SK-N-SH (cell line): Measurements from ENCODE around the gene RHOBTB3. TPM values are rescaled to one million over a fixed set of nuclear protein-coding genes. Genes with fewer than 3 reads are reported as not detected.

Experiments used
- CTCF ChIA-PET: fragments of 300-600, 350-600 bp; formaldehyde crosslinking; extraction: SDS; loops from one replicate; lab custom pipeline; 2021; lab: Yijun Ruan, JAX
- POLR2A ChIA-PET: fragments of 350-600 bp; sonication (Branson Sonifier 250); formaldehyde crosslinking; extraction: SDS; loops from one replicate; lab custom pipeline; 2020; ENCODE audit warnings: antibody characterized with exemption, inconsistent platforms; lab: Yijun Ruan, JAX
- DNase-seq: peaks from one replicate; pipeline ENCODE4 v3.0.0; 2012
- H2AFZ ChIP-seq: fragments of 200-600 bp; sonication (generic); 2 replicates; pipeline ENCODE4 v1.8.1; 2016; ENCODE audit warnings: antibody characterized with exemption, mild to moderate bottlenecking, low read depth
- H3F3A ChIP-seq: fragments of 200-600 bp; sonication (generic); replicated peaks from 2 replicates; pipeline ENCODE3; 2016; ENCODE audit warnings: antibody characterized with exemption, mild to moderate bottlenecking; ENCODE audit not compliant: insufficient read depth
- H3K27ac ChIP-seq, 2 experiments: fragments of 200-500 bp in 1 of 2; fragments of 200-600 bp in 1 of 2; sonication (Bioruptor generic) in 1 of 2; sonication (generic), shearing (Covaris generic) in 1 of 2; 2 replicates each; pipeline versions ENCODE4 v1.5.1 to v1.6.1; 2014 to 2016; ENCODE audit warnings: low read depth in 2 of 2, inconsistent platforms in 1 of 2, low read length in 1 of 2, mild to moderate bottlenecking in 1 of 2, mixed read lengths in 1 of 2
- H3K27me3 ChIP-seq: fragments of 200-600 bp; sonication (generic), shearing (Covaris generic); 2 replicates; pipeline ENCODE4 v1.6.1; 2016; ENCODE audit warnings: mixed run types; ENCODE audit not compliant: insufficient read depth
- H3K36me3 ChIP-seq, 2 experiments: fragments of 200-500 bp in 1 of 2; fragments of 200-600 bp in 1 of 2; sonication (Bioruptor generic) in 1 of 2; sonication (generic) in 1 of 2; replicated peaks in 1 of 2; 2 replicates each; pipeline versions ENCODE3 to v1.5.1; 2014 to 2016; ENCODE audit warnings: low read length in 1 of 2, mild to moderate bottlenecking in 1 of 2; ENCODE audit not compliant: insufficient read depth in 2 of 2, control insufficient read depth in 1 of 2
- H3K4me1 ChIP-seq, 2 experiments: fragments of 200-500 bp in 1 of 2; fragments of 200-600 bp in 1 of 2; sonication (Bioruptor generic) in 1 of 2; sonication (generic), shearing (Covaris generic) in 1 of 2; 2 replicates each; pipeline versions ENCODE4 v1.5.1 to v1.6.1; 2014 to 2016; ENCODE audit warnings: low read depth in 1 of 2, low read length in 1 of 2, mixed run types in 1 of 2; ENCODE audit not compliant: insufficient read depth in 2 of 2, control insufficient read depth in 1 of 2
- H3K4me2 ChIP-seq: fragments of 200-600 bp; sonication (generic), shearing (Covaris generic); 2 replicates; pipeline ENCODE4 v1.6.1; 2017; ENCODE audit warnings: mixed run types
- H3K4me3 ChIP-seq, 2 experiments: fragments of 200-500 bp in 1 of 2; fragments of 200-600 bp in 1 of 2; sonication (Bioruptor generic) in 1 of 2; sonication (generic), shearing (Covaris generic) in 1 of 2; 2 replicates each; pipeline versions ENCODE4 v1.5.1 to v1.8.1; 2014 to 2016; ENCODE audit warnings: low read depth in 2 of 2, inconsistent platforms in 1 of 2, low read length in 1 of 2, mild to moderate bottlenecking in 1 of 2, mixed read lengths in 1 of 2, moderate library complexity in 1 of 2
- H3K79me2 ChIP-seq: fragments of 200-600 bp; sonication (generic); 2 replicates; pipeline ENCODE4 v1.8.1; 2017; ENCODE audit warnings: mild to moderate bottlenecking; ENCODE audit not compliant: insufficient read depth
- H3K9ac ChIP-seq: fragments of 200-600 bp; sonication (generic); 2 replicates; pipeline ENCODE4 v1.6.1; 2017; ENCODE audit warnings: mixed run types
- H3K9me2 ChIP-seq: fragments of 200-600 bp; sonication (generic); 2 replicates; pipeline ENCODE4 v1.6.1; 2017; ENCODE audit warnings: mixed run types
- H3K9me3 ChIP-seq: fragments of 200-600 bp; sonication (generic); 2 replicates; pipeline ENCODE4 v1.6.1; 2017; ENCODE audit warnings: mixed run types, mild to moderate bottlenecking, moderate library complexity
- H4K20me1 ChIP-seq: fragments of 200-600 bp; sonication (generic); 2 replicates; pipeline ENCODE4 v1.6.1; 2017; ENCODE audit warnings: mild to moderate bottlenecking, mixed run types; ENCODE audit not compliant: insufficient read depth
- CHD2 ChIP-seq: fragments of 150-350 bp; IDR thresholded peaks from 2 replicates; pipeline ENCODE4 v1.6.1; 2018; ENCODE audit warnings: low read length; ENCODE audit not compliant: partially characterized antibody
- ELF1 ChIP-seq: IDR thresholded peaks from 2 replicates; pipeline ENCODE4 v1.4.0; 2012
- EP300 ChIP-seq, 2 experiments: IDR thresholded peaks; 2 replicates each; pipeline versions ENCODE4 v1.4.0 to v1.6.1; 2012; ENCODE audit warnings: borderline replicate concordance in 1 of 2, low read depth in 1 of 2, low read length in 1 of 2
- FOXM1 ChIP-seq: IDR thresholded peaks from 2 replicates; pipeline ENCODE4 v1.4.0; 2012; ENCODE audit warnings: low read depth, mild to moderate bottlenecking
- GATA2 ChIP-seq: sonication (generic); formaldehyde crosslinking; IDR thresholded peaks from 2 replicates; pipeline ENCODE4 v1.5.0; 2020; ENCODE audit warnings: mild to moderate bottlenecking, missing genetic modification reagents
- JUND ChIP-seq: IDR thresholded peaks from 2 replicates; pipeline ENCODE4 v1.4.0; 2012
- MEF2A ChIP-seq: IDR thresholded peaks from 2 replicates; pipeline ENCODE4 v1.4.0; 2012; ENCODE audit warnings: low read depth, borderline replicate concordance
- RAD21 ChIP-seq: IDR thresholded peaks from 2 replicates; pipeline ENCODE4 v1.6.1; 2012; ENCODE audit warnings: mild to moderate bottlenecking, low read length
- RCOR1 ChIP-seq: fragments of 150-350 bp; IDR thresholded peaks from 2 replicates; pipeline ENCODE4 v1.6.1; 2017; ENCODE audit warnings: antibody characterized with exemption, low read length
- SIN3A ChIP-seq: IDR thresholded peaks from 2 replicates; pipeline ENCODE4 v1.6.1; 2012; ENCODE audit warnings: low read depth, mild to moderate bottlenecking, low read length, moderate library complexity, borderline replicate concordance
- TCF12 ChIP-seq: IDR thresholded peaks from 2 replicates; pipeline ENCODE4 v1.4.0; 2012
- YY1 ChIP-seq: IDR thresholded peaks from 2 replicates; pipeline ENCODE4 v1.4.0; 2012; ENCODE audit warnings: low read depth, mild to moderate bottlenecking
- WGBS: methylation state at CpG from one replicate; pipeline ENCODE4 v1.1.6; 2017; ENCODE audit warnings: low lambda C conversion rate; 5-methylcytosine and 5-hydroxymethylcytosine counted together
- polyA plus RNA-seq, 3 experiments: library from polyadenylated mRNA; depleted of rRNA; stranded (reverse); fragments of >200 nt; gene quantifications; 2 replicates each; pipeline ENCODE4 v1.2.3, GENCODE V29; 2012
- TF ChIP-seq, protein P1 (sequence below): fragments of 200-600 bp; sonication (generic); IDR thresholded peaks from 2 replicates; pipeline ENCODE4 v1.6.1; 2017; ENCODE audit warnings: antibody characterized with exemption, mild to moderate bottlenecking, moderate library complexity

RHOBTB3 gene
- polyA plus RNA-seq, 1 of the 3 experiments (the other 2 are of a cell fraction) = 59.3 TPM

DNA sequence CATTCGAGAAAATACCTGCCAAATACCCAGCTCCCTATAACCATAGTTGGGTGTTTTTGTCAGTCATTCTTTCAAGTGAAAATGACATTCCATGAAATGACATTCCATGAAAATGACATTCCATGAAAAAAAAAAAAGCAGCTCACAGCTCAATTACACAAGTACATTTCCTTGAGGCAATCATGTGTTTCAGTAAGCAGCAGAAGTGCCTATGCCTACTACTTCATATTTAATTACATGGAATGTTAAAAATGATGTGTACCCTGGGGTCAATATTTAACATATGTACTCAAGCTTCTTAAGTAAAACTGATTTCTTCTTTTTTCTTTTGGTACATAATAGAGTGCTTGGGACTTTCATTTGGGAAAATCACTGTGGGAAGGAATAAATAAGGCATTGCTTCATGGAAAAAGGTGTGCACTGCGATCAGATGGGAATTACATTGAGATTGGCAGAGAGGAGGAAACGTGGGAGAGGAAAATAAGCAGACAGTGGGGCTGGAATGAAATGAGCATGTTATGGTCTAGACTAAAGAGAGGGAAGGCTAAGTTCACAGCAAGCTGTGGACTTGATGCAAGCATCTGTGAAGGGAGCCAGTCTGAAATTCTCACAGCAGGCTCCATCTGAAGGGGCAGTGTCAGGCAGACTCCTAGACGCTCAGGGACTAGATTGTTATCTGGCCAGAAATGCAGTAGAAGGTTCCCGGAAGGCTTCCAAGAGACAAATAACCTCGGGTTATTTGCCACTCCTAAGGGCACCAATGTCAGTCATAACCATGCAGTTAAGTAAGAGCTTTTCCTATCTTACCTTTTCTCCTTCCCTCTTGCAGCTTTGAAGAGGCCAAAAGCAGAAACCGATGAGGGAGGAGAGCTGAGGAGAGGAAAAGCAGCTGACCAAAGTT lies 33.1 kb upstream of the RHOBTB3 start:
- 41% methylated on average over 6 of the region's 7 CpGs for WGBS
- DNase-seq = peak; percentile 15
- Histone ChIP-seq H3K79me2 (no peaks in the 10 kb centered on the region), H3K36me3 (no peaks in the 10 kb centered on the region), H3K27ac (no peak overlapping the region), H3K4me3 (no peak overlapping the region), H3K27me3 (no peaks in the 10 kb centered on the region), H3K4me1 (peaks cover 0 to 5% of the 10 kb centered on the region in 2 experiments; a peak in 2 of 4 replicates), H3K9me2 (no peaks in the 10 kb centered on the region), H3K9ac (no peak overlapping the region), H4K20me1 (no peaks in the 10 kb centered on the region), H2AFZ (peak overlapping the region; percentile 16), H3F3A (no peaks in the 10 kb centered on the region), H3K9me3 (no peaks in the 10 kb centered on the region; the same call in 1 of the 2 replicates), H3K4me2 (no peak overlapping the region)
- POLR2A ChIA-PET = interaction anchor here (0.9 kb wide), 1 partner anchor 32 kb away, joined by 3 read pairs; no protein-coding TSS in a partner anchor
- CTCF ChIA-PET = interaction anchor here (1.1 to 2.8 kb wide), 4 partner anchors 24 to 84 kb away, joined by 3 to 14 read pairs (median 5); no protein-coding TSS in a partner anchor
- TF ChIP-seq GATA2 (CRISPR knock-in tag) = peak; percentile 31; the same call in 1 of the 2 replicates
- TF ChIP-seq RAD21 = no peak

DNA sequence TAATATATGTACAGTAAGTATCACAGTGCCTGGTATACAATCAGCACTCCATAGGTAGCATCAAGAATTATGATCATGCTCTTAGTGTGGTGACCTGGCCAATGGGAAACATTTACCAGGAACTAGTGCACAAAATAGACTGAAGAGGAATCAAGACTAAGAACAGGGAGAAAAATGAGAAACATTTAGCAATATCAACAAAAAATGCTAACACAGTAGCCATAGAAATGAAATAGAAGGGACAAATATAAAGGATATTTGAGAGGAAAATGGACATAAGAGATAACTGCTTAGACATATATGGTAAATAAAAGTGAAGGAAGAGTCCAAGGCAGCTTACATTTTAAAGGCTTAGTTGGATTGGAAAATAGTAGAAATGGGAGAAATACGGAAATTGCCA lies 31.8 kb upstream of the RHOBTB3 start:
- ChIA-PET POLR2A (no interaction called here), CTCF (interaction anchor here (1.4 to 2.8 kb wide), 2 partner anchors 35 to 82 kb away, joined by 3 to 14 read pairs; no protein-coding TSS in a partner anchor)
- no peak overlapping the region for H3K27ac ChIP-seq
- no peaks in the 10 kb centered on the region for H4K20me1 ChIP-seq
- H3K9me3 ChIP-seq = no peaks in the 10 kb centered on the region; the same call in 1 of the 2 replicates
- H3K4me2 ChIP-seq = no peak overlapping the region
- no peak for DNase-seq
- peaks cover 0 to 5% of the 10 kb centered on the region in 2 experiments; a peak in 2 of 4 replicates for H3K4me1 ChIP-seq
- no peaks in the 10 kb centered on the region for H3K9me2 ChIP-seq
- no peak overlapping the region for H3K9ac ChIP-seq
- H3K79me2 ChIP-seq = no peaks in the 10 kb centered on the region
- H3K4me3 ChIP-seq = no peak overlapping the region
- H3F3A ChIP-seq = no peaks in the 10 kb centered on the region
- no peaks in the 10 kb centered on the region for H3K36me3 ChIP-seq
- H3K27me3 ChIP-seq = no peaks in the 10 kb centered on the region
- WGBS = 100% methylated on average over 1 of the region's 1 CpG
- no peak for TF ChIP-seq YY1
- TF ChIP-seq ELF1 = no peak
- no peak overlapping the region for H2AFZ ChIP-seq

DNA sequence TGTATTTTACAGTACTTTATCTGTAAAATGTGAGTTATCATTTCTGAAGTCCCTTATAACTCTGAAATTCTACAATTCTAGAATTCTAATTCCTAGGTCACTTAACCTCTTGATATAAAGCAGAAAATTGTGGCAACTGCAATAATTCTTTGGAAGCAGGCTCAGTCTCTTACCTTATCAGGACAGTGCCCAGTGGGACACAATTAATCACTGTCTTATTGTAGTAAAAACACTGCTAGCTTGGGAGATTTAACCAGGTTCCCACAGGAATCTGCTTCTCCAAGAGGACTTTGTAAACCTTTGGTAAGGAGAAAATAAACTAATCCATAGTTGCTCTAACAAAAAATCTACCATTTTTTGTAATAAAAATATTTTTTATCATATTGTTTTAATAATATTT lies 30.1 kb upstream of the RHOBTB3 start:
- Histone ChIP-seq H3K4me1 (peaks cover 0 to 5% of the 10 kb centered on the region in 2 experiments; a peak in 2 of 4 replicates), H3K9me3 (no peaks in the 10 kb centered on the region; the same call in 1 of the 2 replicates), H3K27me3 (no peaks in the 10 kb centered on the region), H3F3A (no peaks in the 10 kb centered on the region), H3K4me2 (no peak overlapping the region), H3K79me2 (no peaks in the 10 kb centered on the region), H3K9ac (no peak overlapping the region), H3K36me3 (no peaks in the 10 kb centered on the region), H3K9me2 (no peaks in the 10 kb centered on the region), H3K27ac (no peak overlapping the region), H2AFZ (no peak overlapping the region; the same call in 1 of the 2 replicates), H4K20me1 (no peaks in the 10 kb centered on the region), H3K4me3 (no peak overlapping the region)
- CTCF ChIA-PET = interaction anchor here (1.0 to 1.3 kb wide), 2 partner anchors 37 to 80 kb away, joined by 5 to 6 read pairs; no protein-coding TSS in a partner anchor
- POLR2A ChIA-PET = no interaction called here
- TF ChIP-seq CHD2 = no peak
- TF ChIP-seq FOXM1 = no peak
- TF ChIP-seq EP300 (IDR thresholded peaks at IDR 0.05; ENCODE audit: borderline replicate concordance in 1 of 2, low read depth in 1 of 2, low read length in 1 of 2) = peak in 1 of 2 experiments; percentile 66; a peak in 2 of 4 replicates
- peak; percentile 25; the same call in 1 of the 2 replicates for TF ChIP-seq GATA2 (CRISPR knock-in tag)
- TF ChIP-seq MEF2A = no peak
- TF ChIP-seq SIN3A = no peak
- TF ChIP-seq RCOR1 = 0 out of 2 replicates have a peak, but pooled peaks have one; percentile 18
- TF ChIP-seq, protein P1, sequence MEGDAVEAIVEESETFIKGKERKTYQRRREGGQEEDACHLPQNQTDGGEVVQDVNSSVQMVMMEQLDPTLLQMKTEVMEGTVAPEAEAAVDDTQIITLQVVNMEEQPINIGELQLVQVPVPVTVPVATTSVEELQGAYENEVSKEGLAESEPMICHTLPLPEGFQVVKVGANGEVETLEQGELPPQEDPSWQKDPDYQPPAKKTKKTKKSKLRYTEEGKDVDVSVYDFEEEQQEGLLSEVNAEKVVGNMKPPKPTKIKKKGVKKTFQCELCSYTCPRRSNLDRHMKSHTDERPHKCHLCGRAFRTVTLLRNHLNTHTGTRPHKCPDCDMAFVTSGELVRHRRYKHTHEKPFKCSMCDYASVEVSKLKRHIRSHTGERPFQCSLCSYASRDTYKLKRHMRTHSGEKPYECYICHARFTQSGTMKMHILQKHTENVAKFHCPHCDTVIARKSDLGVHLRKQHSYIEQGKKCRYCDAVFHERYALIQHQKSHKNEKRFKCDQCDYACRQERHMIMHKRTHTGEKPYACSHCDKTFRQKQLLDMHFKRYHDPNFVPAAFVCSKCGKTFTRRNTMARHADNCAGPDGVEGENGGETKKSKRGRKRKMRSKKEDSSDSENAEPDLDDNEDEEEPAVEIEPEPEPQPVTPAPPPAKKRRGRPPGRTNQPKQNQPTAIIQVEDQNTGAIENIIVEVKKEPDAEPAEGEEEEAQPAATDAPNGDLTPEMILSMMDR = no peak
- TF ChIP-seq JUND = no peak
- TF ChIP-seq TCF12 = no peak
- DNase-seq = peak; percentile 44
